Mucosa of descending colon (tissue), 3 donors: ENCODE measurements around the gene ATOSA. TPM values are rescaled to one million over a fixed set of nuclear protein-coding genes. Genes with fewer than 3 reads are reported as not detected.

Experiments used
- ATAC-seq: fragments of 200-7000 bp; cut with Tn5 transposase; one replicate; pipeline ENCODE4 v1.9.1; 2020; ENCODE audit warnings: mild to moderate bottlenecking, moderate library complexity
- DNase-seq, 3 donors: peaks; one replicate each; pipeline ENCODE4 v3.0.0-alpha.2; 2020
- H3K36me3 ChIP-seq: fragments of 200-600 bp; one replicate; pipeline ENCODE4 v1.8.0; 2021; ENCODE audit warnings: low read depth, mild to moderate bottlenecking
- H3K4me1 ChIP-seq: fragments of 200-600 bp; one replicate; pipeline ENCODE4 v1.8.0; 2021; ENCODE audit warnings: low read depth, mild to moderate bottlenecking
- H3K4me3 ChIP-seq: fragments of 200-600 bp; one replicate; pipeline ENCODE4 v1.8.0; 2021; ENCODE audit warnings: mild to moderate bottlenecking
- H3K9me3 ChIP-seq: fragments of 200-600 bp; one replicate; pipeline ENCODE4 v1.8.0; 2021; ENCODE audit warnings: mild to moderate bottlenecking
- CTCF ChIP-seq: fragments of 200-600 bp; IDR thresholded peaks from one replicate; pipeline ENCODE4 v1.8.0; 2022; ENCODE audit warnings: antibody characterized with exemption, mild to moderate bottlenecking
- intact Hi-C, 2 donors: fragments of 100-400 bp; cut with DNase I in 1 of 2; cut with micrococcal nuclease in 1 of 2; formaldehyde crosslinking; loops; one replicate each; pipeline versions ENCODE4 v1.11.0 to v1.11.1; 2022; cut with DNase I, micrococcal nuclease
- total RNA-seq, 3 donors: library from RNA; stranded (reverse); fragmentation: NEBNext Ultra II Directional in 2 of 3; extraction: Animal tissue kit (Norgen Biotek cat#: 25700) in 2 of 3; gene quantifications; one replicate each; pipeline versions ENCODE4 v1.2.1 to v1.2.4, GENCODE V29; 2021 to 2023
- donor health status: DM: no; HTN: no; CAD: no; lungs with moderate emphysema.
- donor health status: DM: no; HTN: no; CAD: no.
- donor health status: DM: no; HTN: yes; CAD: no.

ATOSA gene
- total RNA-seq, 3 donors from 2014 or later = 45.3 to 77.0 (median 53.1) TPM

GRCh38 chr15:52682781-52683180 lies 3.6 kb upstream of the ATOSA start:
- H3K9me3 ChIP-seq = no peaks in the 10 kb centered on the region
- H3K4me3 ChIP-seq = no peak overlapping the region
- no peaks in the 10 kb centered on the region for H3K36me3 ChIP-seq
- TF ChIP-seq CTCF = no peak
- ATAC-seq (no peak), DNase-seq (no peak)
- H3K4me1 ChIP-seq = peaks cover under 1% of the 10 kb centered on the region
- intact Hi-C loops = no loop called here

- no peak for ATAC-seq
- no peaks in the 10 kb centered on the region for H3K9me3 ChIP-seq
- H3K4me1 ChIP-seq = peaks cover 4% of the 10 kb centered on the region
- H3K4me3 ChIP-seq = no peak overlapping the region
- no peak for TF ChIP-seq CTCF
- intact Hi-C loops = no loop called here
- no peaks in the 10 kb centered on the region for H3K36me3 ChIP-seq
- DNase-seq = no peak
Measured at GRCh38 chr15:52682200-52682599, 3.0 kb upstream of the ATOSA start.

- H3K4me1 ChIP-seq = peaks cover 9% of the 10 kb centered on the region
- H3K4me3 ChIP-seq = no peak overlapping the region
- DNase-seq (no peak), ATAC-seq (no peak)
- H3K36me3 ChIP-seq = no peaks in the 10 kb centered on the region
- H3K9me3 ChIP-seq = no peaks in the 10 kb centered on the region
- intact Hi-C loops = no loop called here
- TF ChIP-seq CTCF = no peak
Measured at GRCh38 chr15:52681441-52681840, 2.3 kb upstream of the ATOSA start.

DNA sequence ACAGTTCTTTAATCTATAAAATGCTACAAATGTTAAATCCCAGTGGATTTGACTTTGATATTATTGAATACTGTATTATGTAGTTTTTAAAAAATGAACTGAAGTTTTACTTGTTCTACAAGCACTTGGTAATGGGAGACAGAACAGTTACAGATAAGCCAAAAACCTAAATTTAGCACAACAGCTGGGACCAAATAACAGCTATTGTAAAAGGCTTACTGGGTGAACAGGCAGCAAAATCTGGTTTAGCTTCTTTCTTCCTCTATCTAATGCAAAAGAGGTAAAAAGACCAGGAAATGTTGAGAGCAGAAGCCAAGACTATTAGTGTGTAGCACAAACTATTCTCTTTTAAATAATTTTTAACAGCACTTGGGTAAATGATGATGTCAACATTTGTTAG lies 1.6 kb upstream of the ATOSA start:
- Histone ChIP-seq H3K36me3 (no peaks in the 10 kb centered on the region), H3K4me3 (no peak overlapping the region), H3K9me3 (no peaks in the 10 kb centered on the region), H3K4me1 (peaks cover 10% of the 10 kb centered on the region)
- no peak for TF ChIP-seq CTCF
- no peak for DNase-seq
- intact Hi-C loops = no loop called here
- ATAC-seq = no peak

DNA sequence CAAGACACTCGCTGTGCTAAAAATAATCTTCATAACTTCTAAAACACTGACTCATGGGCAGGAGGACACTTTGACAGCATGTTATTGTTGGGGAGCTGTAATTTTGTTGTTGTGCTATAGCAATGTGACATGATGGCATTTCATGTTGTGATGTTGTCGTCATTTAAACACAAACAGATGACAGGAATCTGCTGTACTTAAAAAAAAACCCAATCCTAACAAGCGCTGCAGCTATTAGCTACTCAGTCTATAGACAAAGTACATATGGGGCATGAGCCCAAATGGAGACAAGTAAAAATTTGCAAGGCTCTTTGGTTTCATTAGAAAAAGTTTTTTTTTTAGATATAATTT lies 828 bp upstream of the ATOSA start:
- DNase-seq = no peak
- ATAC-seq = no peak
- intact Hi-C loops = no loop called here

More for the DNA sequence above, 828 bp upstream of the ATOSA start:
- TF ChIP-seq CTCF = no peak
- Histone ChIP-seq H3K4me1 (peaks cover 10% of the 10 kb centered on the region), H3K36me3 (no peaks in the 10 kb centered on the region), H3K4me3 (no peak overlapping the region), H3K9me3 (no peaks in the 10 kb centered on the region)
